Skeletal muscle tissue (tissue), 4 donors: ENCODE measurements around the gene ORC4. TPM values are rescaled to one million over a fixed set of nuclear protein-coding genes. Genes with fewer than 3 reads are reported as not detected.

Experiments
- H3K27ac ChIP-seq: one replicate; pipeline ENCODE4 v1.7.0; 2013; ENCODE audit warnings: mild to moderate bottlenecking, low read depth, low read length, inconsistent platforms
- H3K27me3 ChIP-seq, 3 donors: one replicate each; pipeline ENCODE4 v1.7.0; 2013; ENCODE audit warnings: low read length in 3 of 3; ENCODE audit not compliant: control insufficient read depth in 3 of 3, insufficient read depth in 3 of 3
- H3K36me3 ChIP-seq, 3 donors: one replicate each; pipeline ENCODE4 v1.7.0; 2013; ENCODE audit warnings: low read length in 3 of 3; ENCODE audit not compliant: control insufficient read depth in 3 of 3, insufficient read depth in 3 of 3
- H3K4me1 ChIP-seq, 3 donors: one replicate each; pipeline ENCODE4 v1.7.0; 2013; ENCODE audit warnings: low read length in 3 of 3, mild to moderate bottlenecking in 3 of 3; ENCODE audit not compliant: control insufficient read depth in 3 of 3, insufficient read depth in 3 of 3
- H3K4me3 ChIP-seq, 3 donors: one replicate each; pipeline ENCODE4 v1.7.0; 2013; ENCODE audit warnings: low read length in 3 of 3
- H3K9ac ChIP-seq, 3 donors: one replicate each; pipeline ENCODE4 v1.7.0; 2013; ENCODE audit warnings: low read length in 3 of 3, mild to moderate bottlenecking in 3 of 3, moderate library complexity in 2 of 3, low read depth in 1 of 3
- H3K9me3 ChIP-seq, 3 donors: one replicate each; pipeline ENCODE4 v1.7.0; 2013; ENCODE audit warnings: low read length in 3 of 3; ENCODE audit not compliant: control insufficient read depth in 3 of 3
- total RNA-seq: library from RNA; depleted of rRNA; stranded (reverse); fragments of >200 nt; gene quantifications from one replicate; pipeline ENCODE4 v1.2.3, GENCODE V29; 2014
- donor health status: Osteomylitis.

The ORC4 gene
- total RNA-seq, 1 donor from 2014 or later, result 32.4 TPM

- H3K36me3 ChIP-seq, result peaks cover 0 to 6% (median 0%) of the 10 kb centered on the region in 3 donors
- no peaks in the 10 kb centered on the region for H3K9me3 ChIP-seq
- no peak overlapping the region for H3K27ac ChIP-seq
- H3K9ac ChIP-seq, result no peak overlapping the region
- no peak overlapping the region for H3K4me3 ChIP-seq
- H3K4me1 ChIP-seq, result peaks cover 0 to 2% (median 0%) of the 10 kb centered on the region in 3 donors
- H3K27me3 ChIP-seq, result no peaks in the 10 kb centered on the region
These were observed 103.4 kb downstream of the ORC4 start for GRCh38 chr2:147917161-147917560.

GRCh38 chr2:147916723-147917122, 103.8 kb downstream of the ORC4 start:
- H3K27me3 ChIP-seq, result no peaks in the 10 kb centered on the region
- no peaks in the 10 kb centered on the region for H3K9me3 ChIP-seq
- peaks cover 0 to 6% (median 0%) of the 10 kb centered on the region in 3 donors for H3K36me3 ChIP-seq
- H3K27ac ChIP-seq, result no peak overlapping the region
- no peak overlapping the region for H3K4me3 ChIP-seq
- H3K4me1 ChIP-seq, result peaks cover 0 to 2% (median 0%) of the 10 kb centered on the region in 3 donors
- H3K9ac ChIP-seq, result no peak overlapping the region

GRCh38 chr2:147916067-147916466, 104.5 kb downstream of the ORC4 start:
- no peak overlapping the region for H3K9ac ChIP-seq
- H3K27ac ChIP-seq, result no peak overlapping the region
- no peaks in the 10 kb centered on the region for H3K9me3 ChIP-seq
- H3K27me3 ChIP-seq, result no peaks in the 10 kb centered on the region
- H3K4me1 ChIP-seq, result peaks cover 0 to 2% (median 0%) of the 10 kb centered on the region in 3 donors
- no peak overlapping the region for H3K4me3 ChIP-seq
- peaks cover 0 to 6% (median 0%) of the 10 kb centered on the region in 3 donors for H3K36me3 ChIP-seq

GRCh38 chr2:147913701-147914480, 106.6 kb downstream of the ORC4 start:
- H3K9me3 ChIP-seq, result no peaks in the 10 kb centered on the region
- H3K4me1 ChIP-seq, result peaks cover 2 to 4% (median 3%) of the 10 kb centered on the region in 3 donors
- no peak overlapping the region for H3K27ac ChIP-seq
- no peaks in the 10 kb centered on the region for H3K27me3 ChIP-seq
- H3K9ac ChIP-seq, result no peak overlapping the region
- peaks cover 0 to 6% (median 0%) of the 10 kb centered on the region in 3 donors for H3K36me3 ChIP-seq
- H3K4me3 ChIP-seq, result no peak overlapping the region

GRCh38 chr2:147910990-147911473, 109.5 kb downstream of the ORC4 start:
- Histone ChIP-seq H3K27me3 (no peaks in the 10 kb centered on the region), H3K9ac (no peak overlapping the region), H3K27ac (no peak overlapping the region), H3K4me3 (no peak overlapping the region), H3K9me3 (no peaks in the 10 kb centered on the region), H3K4me1 (peaks cover 2 to 4% (median 3%) of the 10 kb centered on the region in 3 donors), H3K36me3 (peaks cover 0 to 3% (median 0%) of the 10 kb centered on the region in 3 donors)

DNA sequence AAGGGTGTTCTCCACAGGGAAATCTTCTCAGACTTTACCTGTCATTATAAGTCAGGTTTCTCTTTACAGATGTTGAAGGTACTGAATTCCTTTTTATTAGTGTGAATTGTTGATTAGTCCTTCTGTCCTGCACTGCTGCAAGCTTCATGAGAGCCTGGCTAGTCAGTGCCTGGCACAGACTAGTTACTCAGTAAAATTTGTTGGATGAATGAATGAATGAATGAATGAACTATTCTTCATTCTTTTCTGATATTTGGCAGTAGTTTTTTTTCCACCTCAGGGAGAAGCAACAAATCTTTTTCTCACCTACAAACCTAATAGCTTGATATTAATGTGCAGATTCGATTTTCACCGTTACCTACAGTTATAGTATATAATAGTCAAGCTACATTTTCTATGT, 111.4 kb downstream of the ORC4 start:
- H3K4me3 ChIP-seq, result no peak overlapping the region
- no peak overlapping the region for H3K9ac ChIP-seq
- no peak overlapping the region for H3K27ac ChIP-seq
- H3K4me1 ChIP-seq, result peaks cover 2 to 4% (median 3%) of the 10 kb centered on the region in 3 donors
- H3K27me3 ChIP-seq, result no peaks in the 10 kb centered on the region
- H3K36me3 ChIP-seq, result peaks cover 0 to 3% (median 0%) of the 10 kb centered on the region in 3 donors
- H3K9me3 ChIP-seq, result no peaks in the 10 kb centered on the region

GRCh38 chr2:147904051-147904450, 116.5 kb downstream of the ORC4 start:
- no peaks in the 10 kb centered on the region for H3K9me3 ChIP-seq
- H3K4me3 ChIP-seq, result no peak overlapping the region
- no peak overlapping the region for H3K27ac ChIP-seq
- no peaks in the 10 kb centered on the region for H3K27me3 ChIP-seq
- no peak overlapping the region for H3K9ac ChIP-seq
- H3K36me3 ChIP-seq, result peaks cover 0 to 7% (median 3%) of the 10 kb centered on the region in 3 donors
- peaks cover 0 to 3% (median 0%) of the 10 kb centered on the region in 3 donors for H3K4me1 ChIP-seq

DNA sequence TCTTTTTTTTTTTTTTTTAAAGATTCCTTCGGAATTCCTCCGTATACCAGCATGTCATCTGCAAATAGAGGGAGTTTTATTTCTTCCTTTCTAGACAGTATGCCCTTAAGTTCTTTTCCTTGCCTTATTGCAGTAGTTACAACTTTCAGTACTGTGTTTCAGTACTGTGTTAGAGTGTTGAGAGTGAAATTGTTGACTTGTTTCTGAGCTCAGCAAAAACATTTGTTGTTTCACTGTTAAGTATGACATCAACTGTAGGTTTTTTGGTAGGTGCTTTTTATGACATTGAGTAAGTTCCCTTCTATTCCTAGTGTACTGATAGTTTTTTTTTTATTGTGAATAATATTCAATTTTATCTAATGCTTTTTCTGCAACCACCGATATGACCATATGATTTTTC, 131.9 kb downstream of the ORC4 start:
- no peak overlapping the region for H3K4me3 ChIP-seq
- H3K4me1 ChIP-seq, result peaks cover 0 to 2% (median 0%) of the 10 kb centered on the region in 3 donors
- H3K27me3 ChIP-seq, result no peaks in the 10 kb centered on the region
- H3K9ac ChIP-seq, result no peak overlapping the region
- H3K36me3 ChIP-seq, result no peaks in the 10 kb centered on the region
- no peaks in the 10 kb centered on the region for H3K9me3 ChIP-seq
- H3K27ac ChIP-seq, result no peak overlapping the region

GRCh38 chr2:147886136-147886535, 134.4 kb downstream of the ORC4 start:
- Histone ChIP-seq H3K9ac (no peak overlapping the region), H3K27me3 (no peaks in the 10 kb centered on the region), H3K4me1 (peaks cover 0 to 2% (median 0%) of the 10 kb centered on the region in 3 donors), H3K27ac (no peak overlapping the region), H3K4me3 (no peak overlapping the region), H3K36me3 (no peaks in the 10 kb centered on the region), H3K9me3 (no peaks in the 10 kb centered on the region)

DNA sequence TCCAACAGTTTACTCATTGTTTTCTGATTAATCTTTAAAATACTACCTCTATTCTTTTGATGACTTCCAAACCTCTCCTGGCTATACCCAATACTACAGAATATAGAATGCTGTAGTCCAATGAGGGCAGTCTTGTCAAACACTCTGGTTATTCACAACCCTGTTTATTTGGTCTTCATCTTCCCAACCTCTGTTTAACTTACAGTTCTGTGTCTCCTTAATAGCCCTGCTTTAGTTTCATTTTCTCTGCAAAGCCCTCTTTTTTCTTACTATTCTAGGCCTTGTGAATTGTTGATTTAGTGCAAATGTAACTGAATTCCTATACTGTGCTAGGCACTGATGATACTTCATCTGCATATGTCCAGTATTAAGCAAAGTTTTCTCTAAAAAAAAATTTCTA, 135.7 kb downstream of the ORC4 start:
- Histone ChIP-seq H3K9me3 (no peaks in the 10 kb centered on the region), H3K27ac (no peak overlapping the region), H3K9ac (no peak overlapping the region), H3K27me3 (no peaks in the 10 kb centered on the region), H3K4me3 (no peak overlapping the region), H3K4me1 (peaks cover 0 to 2% (median 0%) of the 10 kb centered on the region in 3 donors), H3K36me3 (no peaks in the 10 kb centered on the region)
